Spleen (tissue), 7 donors: ENCODE results near the gene HSPB1.

Source experiments
- POLR2AphosphoS5 ChIP-seq, 3 donors: sonication (generic); formaldehyde crosslinking; IDR thresholded peaks; one replicate each; pipeline ENCODE4 v1.5.1; 2017; ENCODE audit warnings: antibody characterized with exemption in 3 of 3
- TF ChIP-seq, protein P1 (sequence below), 11 experiments: fragments of 200-600 bp in 7 of 11; fragments of 450-650 bp in 4 of 11; sonication (generic) in 4 of 11; IDR thresholded peaks in 8 of 11; conservative IDR thresholded peaks in 3 of 11; 1 replicate in 7 of 11; 2 replicates in 4 of 11; pipeline versions ENCODE4 v1.4.0 to v1.8.0; 2016 to 2021; ENCODE audit warnings: antibody characterized with exemption in 11 of 11, inconsistent platforms in 4 of 11, mild to moderate bottlenecking in 1 of 11
- donor health status: DM: no; HTN: no; CAD: no; lungs with moderate emphysema.
- donor health status: DM: no; HTN: no; CAD: no.
- donor health status: DM: no; HTN: no; CAD: no.

GRCh38 chr7:76292213-76292573 lies 10.3 kb upstream of the HSPB1 start:
- TF ChIP-seq, protein P1, sequence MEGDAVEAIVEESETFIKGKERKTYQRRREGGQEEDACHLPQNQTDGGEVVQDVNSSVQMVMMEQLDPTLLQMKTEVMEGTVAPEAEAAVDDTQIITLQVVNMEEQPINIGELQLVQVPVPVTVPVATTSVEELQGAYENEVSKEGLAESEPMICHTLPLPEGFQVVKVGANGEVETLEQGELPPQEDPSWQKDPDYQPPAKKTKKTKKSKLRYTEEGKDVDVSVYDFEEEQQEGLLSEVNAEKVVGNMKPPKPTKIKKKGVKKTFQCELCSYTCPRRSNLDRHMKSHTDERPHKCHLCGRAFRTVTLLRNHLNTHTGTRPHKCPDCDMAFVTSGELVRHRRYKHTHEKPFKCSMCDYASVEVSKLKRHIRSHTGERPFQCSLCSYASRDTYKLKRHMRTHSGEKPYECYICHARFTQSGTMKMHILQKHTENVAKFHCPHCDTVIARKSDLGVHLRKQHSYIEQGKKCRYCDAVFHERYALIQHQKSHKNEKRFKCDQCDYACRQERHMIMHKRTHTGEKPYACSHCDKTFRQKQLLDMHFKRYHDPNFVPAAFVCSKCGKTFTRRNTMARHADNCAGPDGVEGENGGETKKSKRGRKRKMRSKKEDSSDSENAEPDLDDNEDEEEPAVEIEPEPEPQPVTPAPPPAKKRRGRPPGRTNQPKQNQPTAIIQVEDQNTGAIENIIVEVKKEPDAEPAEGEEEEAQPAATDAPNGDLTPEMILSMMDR (IDR thresholded peaks at IDR 0.05 in 8 of 11, conservative IDR thresholded peaks at IDR 0.05 in 3 of 11): no peak
- peak in 1 of 3 donors; percentile 1 for TF ChIP-seq POLR2AphosphoS5 (IDR thresholded peaks at IDR 0.05)
